ENCODE measurements around the gene HMX2.

The HMX2 gene

DNA sequence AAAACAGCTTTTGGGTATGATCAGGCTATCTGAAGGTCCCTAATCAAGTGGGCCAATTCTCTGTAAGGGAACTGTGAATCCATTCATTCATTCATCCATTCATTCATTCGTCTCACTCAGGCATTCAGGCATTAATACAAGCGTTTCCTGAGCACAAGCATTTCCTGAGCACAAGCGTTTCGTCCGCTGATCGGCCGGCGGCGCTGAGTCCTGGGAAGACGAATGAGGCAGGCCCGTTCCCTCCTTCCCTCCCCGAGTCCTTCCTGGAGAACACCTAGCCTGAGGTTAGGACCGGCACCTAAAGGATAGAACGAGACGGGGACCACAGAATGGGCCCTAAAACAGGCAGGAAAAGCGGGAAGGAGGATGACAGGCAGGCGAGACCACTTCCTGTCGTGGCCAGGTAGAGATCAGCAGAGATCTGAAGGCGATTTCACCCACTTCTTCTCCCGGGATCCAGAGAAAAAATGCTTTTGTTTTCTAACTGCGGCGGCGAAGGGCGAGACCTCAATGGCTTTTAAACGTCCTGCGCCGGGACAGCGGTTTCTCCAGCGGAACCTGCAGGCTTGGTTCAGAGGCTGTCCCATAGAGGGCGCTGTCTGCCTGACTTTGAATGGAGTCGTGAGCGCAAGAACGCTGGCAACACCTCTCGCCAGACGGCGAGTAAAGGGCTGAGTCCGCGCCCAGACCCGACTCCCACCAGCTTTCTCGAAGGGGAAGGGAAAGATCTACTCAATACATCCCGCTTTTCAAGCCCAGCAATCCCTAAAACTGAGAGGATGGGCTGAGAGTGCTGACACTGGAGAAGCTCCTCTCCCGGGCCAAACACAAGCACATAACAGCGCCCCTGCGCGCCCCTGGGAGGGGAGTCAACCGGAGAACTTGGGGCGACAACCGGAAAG is 15.1 kb upstream of the HMX2 start:
- Histone ChIP-seq H3K36me3 (ENCODE audit: insufficient read depth, low read length) (no peaks in the 10 kb centered on the region), H3K9ac (ENCODE audit: low read length) (no peak overlapping the region), H3K4me1 (ENCODE audit: insufficient read depth, low read length) (peaks cover 27% of the 10 kb centered on the region), H3K4me3 (ENCODE audit: low read depth in 1 of 2, low read length in 2 of 2) (peak overlapping the region in 1 of 2 donors; percentile 41), H3K27me3 (ENCODE audit: control insufficient read depth in 1 of 2, insufficient read depth in 2 of 2, low read length in 2 of 2) (peaks cover 68 to 84% of the 10 kb centered on the region in 2 donors), H3K27ac (ENCODE audit: low read depth, low read length) (no peak overlapping the region), H3K9me3 (ENCODE audit: low read length) (peaks cover 15% of the 10 kb centered on the region)

- Histone ChIP-seq H3K4me1 (ENCODE audit: insufficient read depth, low read length) (peaks cover 27% of the 10 kb centered on the region), H3K27me3 (ENCODE audit: control insufficient read depth in 1 of 2, insufficient read depth in 2 of 2, low read length in 2 of 2) (peaks cover 76 to 93% of the 10 kb centered on the region in 2 donors), H3K9ac (ENCODE audit: low read length) (no peak overlapping the region), H3K9me3 (ENCODE audit: low read length) (peaks cover 7% of the 10 kb centered on the region), H3K4me3 (ENCODE audit: low read depth in 1 of 2, low read length in 2 of 2) (peak overlapping the region in 1 of 2 donors; percentile 6), H3K36me3 (ENCODE audit: insufficient read depth, low read length) (no peaks in the 10 kb centered on the region), H3K27ac (ENCODE audit: low read depth, low read length) (no peak overlapping the region)
Measured at GRCh38 chr10:123133541-123134342, 14.2 kb upstream of the HMX2 start.

GRCh38 chr10:123134343-123134914 is 13.5 kb upstream of the HMX2 start:
- Histone ChIP-seq H3K36me3 (ENCODE audit: insufficient read depth, low read length) (no peaks in the 10 kb centered on the region), H3K9me3 (ENCODE audit: low read length) (no peaks in the 10 kb centered on the region), H3K4me3 (ENCODE audit: low read depth in 1 of 2, low read length in 2 of 2) (no peak overlapping the region), H3K27me3 (ENCODE audit: control insufficient read depth in 1 of 2, insufficient read depth in 2 of 2, low read length in 2 of 2) (peaks cover 79 to 94% of the 10 kb centered on the region in 2 donors), H3K4me1 (ENCODE audit: insufficient read depth, low read length) (peaks cover 27% of the 10 kb centered on the region), H3K27ac (ENCODE audit: low read depth, low read length) (no peak overlapping the region), H3K9ac (ENCODE audit: low read length) (no peak overlapping the region)

- peaks cover 27% of the 10 kb centered on the region for H3K4me1 ChIP-seq (ENCODE audit: insufficient read depth, low read length)
- no peaks in the 10 kb centered on the region for H3K36me3 ChIP-seq (ENCODE audit: insufficient read depth, low read length)
- H3K4me3 ChIP-seq (ENCODE audit: low read depth in 1 of 2, low read length in 2 of 2), result no peak overlapping the region
- H3K27me3 ChIP-seq (ENCODE audit: control insufficient read depth in 1 of 2, insufficient read depth in 2 of 2, low read length in 2 of 2), result peaks cover 83 to 94% of the 10 kb centered on the region in 2 donors
- no peak overlapping the region for H3K27ac ChIP-seq (ENCODE audit: low read depth, low read length)
- no peaks in the 10 kb centered on the region for H3K9me3 ChIP-seq (ENCODE audit: low read length)
- no peak overlapping the region for H3K9ac ChIP-seq (ENCODE audit: low read length)
Measured at GRCh38 chr10:123134915-123135414, 13.0 kb upstream of the HMX2 start.

DNA sequence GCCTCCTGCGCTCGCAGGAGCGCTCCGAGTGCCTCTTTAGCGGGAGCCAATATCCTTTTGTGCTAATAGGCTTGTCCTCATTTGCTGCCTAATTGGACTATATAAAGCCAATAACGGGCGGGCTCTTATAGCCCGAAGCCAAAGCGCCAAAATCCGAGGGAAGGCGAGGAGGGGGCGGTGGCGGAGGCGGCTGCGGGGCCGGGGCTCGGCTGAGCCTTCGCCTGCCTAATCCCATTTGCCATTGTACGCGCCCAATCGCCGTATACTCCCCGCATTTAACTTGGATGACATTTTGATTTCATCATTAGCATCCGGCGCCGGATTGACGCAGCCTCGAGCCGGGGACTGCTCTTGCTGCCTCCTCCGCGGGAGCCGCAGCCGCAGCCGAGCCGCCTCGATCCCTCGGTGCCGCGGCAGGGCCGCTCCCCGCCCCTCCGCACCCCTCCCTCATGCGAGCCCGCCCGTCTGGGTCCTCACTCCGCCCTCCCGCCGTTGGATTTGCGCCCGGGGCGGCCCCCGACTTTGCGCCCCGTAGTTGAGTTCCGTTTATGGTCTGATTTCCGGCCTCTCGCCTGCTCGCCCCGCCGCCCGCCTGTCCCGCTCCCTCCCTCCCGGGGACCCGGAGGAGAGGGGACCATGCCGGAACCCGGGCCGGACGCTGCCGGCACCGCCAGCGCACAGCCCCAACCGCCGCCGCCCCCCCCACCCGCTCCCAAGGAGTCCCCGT is 12.4 kb upstream of the HMX2 start, which contains the start of gene HMX3:
TSS of gene HMX3 (plus strand) at position 556 of the 727 bp plus-strand sequence. CDS start at position 637, 81 bp downstream.
- Histone ChIP-seq H3K27ac (ENCODE audit: low read depth, low read length) (no peak within 1 kb of the TSS), H3K9ac (ENCODE audit: low read length) (no peak within 1 kb of the TSS), H3K4me1 (ENCODE audit: insufficient read depth, low read length) (peaks cover 27% of the 10 kb centered on the region), H3K36me3 (ENCODE audit: insufficient read depth, low read length) (no peaks in the 10 kb centered on the region), H3K27me3 (ENCODE audit: control insufficient read depth in 1 of 2, insufficient read depth in 2 of 2, low read length in 2 of 2) (peaks cover 88 to 96% of the 10 kb centered on the region in 2 donors), H3K4me3 (ENCODE audit: low read depth in 1 of 2, low read length in 2 of 2) (peak within 1 kb of the TSS in 1 of 2 donors; percentile 35), H3K9me3 (ENCODE audit: low read length) (no peaks in the 10 kb centered on the region)

GRCh38 chr10:123136221-123136805 is 11.6 kb upstream of the HMX2 start:
- no peaks in the 10 kb centered on the region for H3K36me3 ChIP-seq (ENCODE audit: insufficient read depth, low read length)
- peaks cover 27% of the 10 kb centered on the region for H3K4me1 ChIP-seq (ENCODE audit: insufficient read depth, low read length)
- H3K27ac ChIP-seq (ENCODE audit: low read depth, low read length), result no peak overlapping the region
- H3K9me3 ChIP-seq (ENCODE audit: low read length), result no peaks in the 10 kb centered on the region
- no peak overlapping the region for H3K9ac ChIP-seq (ENCODE audit: low read length)
- H3K4me3 ChIP-seq (ENCODE audit: low read depth in 1 of 2, low read length in 2 of 2), result peak overlapping the region in 1 of 2 donors; percentile 35
- H3K27me3 ChIP-seq (ENCODE audit: control insufficient read depth in 1 of 2, insufficient read depth in 2 of 2, low read length in 2 of 2), result peaks cover 88 to 98% of the 10 kb centered on the region in 2 donors

- Histone ChIP-seq H3K4me1 (ENCODE audit: insufficient read depth, low read length) (peaks cover 27% of the 10 kb centered on the region), H3K4me3 (ENCODE audit: low read depth in 1 of 2, low read length in 2 of 2) (peak overlapping the region in 1 of 2 donors; percentile 35), H3K9ac (ENCODE audit: low read length) (no peak overlapping the region), H3K36me3 (ENCODE audit: insufficient read depth, low read length) (no peaks in the 10 kb centered on the region), H3K9me3 (ENCODE audit: low read length) (no peaks in the 10 kb centered on the region), H3K27ac (ENCODE audit: low read depth, low read length) (no peak overlapping the region), H3K27me3 (ENCODE audit: control insufficient read depth in 1 of 2, insufficient read depth in 2 of 2, low read length in 2 of 2) (peaks cover 88 to 98% of the 10 kb centered on the region in 2 donors)
Measured at GRCh38 chr10:123136806-123137642, 10.9 kb upstream of the HMX2 start.

- Histone ChIP-seq H3K27me3 (ENCODE audit: control insufficient read depth in 1 of 2, insufficient read depth in 2 of 2, low read length in 2 of 2) (peaks cover 87 to 98% of the 10 kb centered on the region in 2 donors), H3K4me3 (ENCODE audit: low read depth in 1 of 2, low read length in 2 of 2) (no peak overlapping the region), H3K36me3 (ENCODE audit: insufficient read depth, low read length) (no peaks in the 10 kb centered on the region), H3K4me1 (ENCODE audit: insufficient read depth, low read length) (peaks cover 12% of the 10 kb centered on the region), H3K9me3 (ENCODE audit: low read length) (no peaks in the 10 kb centered on the region), H3K27ac (ENCODE audit: low read depth, low read length) (no peak overlapping the region), H3K9ac (ENCODE audit: low read length) (no peak overlapping the region)
Measured at GRCh38 chr10:123139165-123139520, 8.8 kb upstream of the HMX2 start.

DNA sequence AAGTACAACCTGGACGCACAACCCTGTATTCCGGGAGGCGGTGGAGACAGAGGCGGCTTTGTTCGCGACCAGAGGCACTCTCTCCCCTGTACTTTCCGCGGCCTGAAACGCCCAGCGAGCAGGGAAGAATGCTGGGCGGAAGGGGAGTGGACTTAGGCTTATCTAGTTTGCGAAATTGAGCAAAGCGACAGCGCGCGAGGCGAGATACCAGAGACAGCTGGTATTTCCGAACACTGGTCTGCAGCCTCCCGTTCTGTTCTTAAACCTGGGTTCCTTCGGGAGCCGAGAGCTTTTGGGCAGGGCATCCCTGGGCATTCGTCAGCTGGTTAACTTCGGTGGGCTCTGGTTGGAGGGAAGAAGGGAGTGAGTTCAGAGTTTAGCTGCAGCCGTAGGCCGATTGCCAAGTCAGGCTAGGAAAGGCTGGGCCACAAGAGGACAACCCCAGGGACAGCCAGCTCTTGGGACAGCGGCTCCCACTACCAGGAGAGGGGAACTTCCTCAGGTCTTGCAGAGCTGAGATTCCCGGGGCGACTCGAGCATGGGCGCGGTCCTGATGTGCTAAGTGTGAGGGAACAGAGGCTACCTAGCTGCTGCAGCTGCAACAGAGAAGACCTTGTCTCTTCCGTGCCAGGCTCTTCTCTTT is 8.3 kb upstream of the HMX2 start:
- H3K4me3 ChIP-seq (ENCODE audit: low read depth in 1 of 2, low read length in 2 of 2), result no peak overlapping the region
- H3K27ac ChIP-seq (ENCODE audit: low read depth, low read length), result no peak overlapping the region
- no peaks in the 10 kb centered on the region for H3K9me3 ChIP-seq (ENCODE audit: low read length)
- H3K36me3 ChIP-seq (ENCODE audit: insufficient read depth, low read length), result no peaks in the 10 kb centered on the region
- peaks cover 87 to 98% of the 10 kb centered on the region in 2 donors for H3K27me3 ChIP-seq (ENCODE audit: control insufficient read depth in 1 of 2, insufficient read depth in 2 of 2, low read length in 2 of 2)
- H3K9ac ChIP-seq (ENCODE audit: low read length), result no peak overlapping the region
- peaks cover 11% of the 10 kb centered on the region for H3K4me1 ChIP-seq (ENCODE audit: insufficient read depth, low read length)

Data from muscle layer of colon (tissue), 2 donors.